HK-2 (cell line): ENCODE results near the gene ZCWPW2.
A peak's percentile ranks its signal among the peaks of the same experiment; 100 is the strongest.

Experiments
- DNase-seq: peaks from one replicate; pipeline ENCODE4 v3.0.0-alpha.2; 2018; ENCODE audit not compliant: unreplicated experiment

Gene ZCWPW2, protein sequence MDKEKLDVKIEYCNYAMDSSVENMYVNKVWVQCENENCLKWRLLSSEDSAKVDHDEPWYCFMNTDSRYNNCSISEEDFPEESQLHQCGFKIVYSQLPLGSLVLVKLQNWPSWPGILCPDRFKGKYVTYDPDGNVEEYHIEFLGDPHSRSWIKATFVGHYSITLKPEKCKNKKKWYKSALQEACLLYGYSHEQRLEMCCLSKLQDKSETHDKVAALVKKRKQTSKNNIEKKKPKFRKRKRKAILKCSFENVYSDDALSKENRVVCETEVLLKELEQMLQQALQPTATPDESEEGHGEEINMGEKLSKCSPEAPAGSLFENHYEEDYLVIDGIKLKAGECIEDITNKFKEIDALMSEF

DNA sequence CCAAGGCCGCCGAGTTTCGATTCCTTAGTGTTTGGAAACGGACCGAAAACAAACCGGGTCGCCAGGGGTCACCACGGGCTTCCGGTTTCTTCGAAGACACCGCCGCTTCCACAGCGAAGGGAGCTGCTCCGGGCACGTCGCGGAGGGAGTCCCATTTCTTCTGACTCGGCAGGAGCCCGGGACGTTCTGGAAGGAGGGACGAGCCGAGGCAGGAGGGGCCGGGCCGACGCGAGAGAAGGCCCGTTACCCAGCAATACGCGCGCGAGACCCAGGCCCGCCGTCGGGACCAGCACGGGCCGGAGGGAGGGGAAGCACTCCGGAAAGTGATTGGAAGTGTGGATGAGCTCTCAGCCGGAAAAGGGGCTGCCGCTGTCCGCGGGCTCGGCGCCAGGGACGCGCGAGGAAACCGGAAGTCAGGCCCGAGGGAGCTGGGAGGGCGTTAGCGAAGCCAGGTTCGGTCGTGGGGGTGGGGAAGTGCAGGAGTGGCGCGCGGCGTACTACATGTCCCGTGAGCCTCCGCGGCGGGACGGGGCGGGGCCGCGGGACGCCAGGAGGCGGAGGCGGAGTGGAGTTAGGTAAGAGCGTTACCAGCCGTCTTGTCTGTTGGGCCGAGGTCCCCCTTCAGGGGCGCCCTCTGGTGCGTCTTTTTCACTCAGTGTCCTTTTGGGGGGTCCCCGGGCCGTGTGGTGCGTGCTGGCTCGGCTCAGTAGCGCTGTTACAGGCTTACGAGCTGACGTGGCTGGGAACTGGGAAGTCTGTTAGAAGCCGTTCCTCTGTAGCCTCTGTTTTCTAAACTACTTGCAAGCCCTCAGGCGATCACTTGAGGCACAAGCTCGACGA, at the start of gene ZCWPW2, which contains the start of gene AZI2:
TSS of gene ZCWPW2 (plus strand) at position 93 of the 840 bp plus-strand sequence. CDS start 64,348 bp downstream, outside the sequence.
TSS of gene AZI2 (minus strand) at position 196 of the 840 bp plus-strand sequence. CDS start 8,207 bp downstream, outside the sequence.
- peak; percentile 93 for DNase-seq

DNA sequence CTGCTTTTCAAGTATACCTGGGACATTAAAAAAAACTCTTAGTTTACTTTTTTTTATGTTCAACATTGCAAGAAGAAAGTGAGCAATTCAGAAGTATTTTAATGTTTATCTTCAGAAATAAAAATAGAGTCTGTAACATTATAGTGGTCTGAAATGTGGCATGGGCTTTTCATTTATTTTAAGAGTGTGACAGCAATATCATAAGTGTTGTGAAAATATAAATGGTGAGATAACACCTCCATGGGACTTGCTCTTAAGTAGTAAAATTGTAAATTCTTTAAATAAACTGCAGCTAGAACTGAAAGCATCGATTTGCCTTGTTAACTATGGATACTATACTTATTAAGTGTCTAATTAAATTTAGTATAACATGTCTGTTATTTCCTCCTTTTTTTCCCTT, 48.8 kb upstream of the ZCWPW2 start:
- no peak for DNase-seq

DNA sequence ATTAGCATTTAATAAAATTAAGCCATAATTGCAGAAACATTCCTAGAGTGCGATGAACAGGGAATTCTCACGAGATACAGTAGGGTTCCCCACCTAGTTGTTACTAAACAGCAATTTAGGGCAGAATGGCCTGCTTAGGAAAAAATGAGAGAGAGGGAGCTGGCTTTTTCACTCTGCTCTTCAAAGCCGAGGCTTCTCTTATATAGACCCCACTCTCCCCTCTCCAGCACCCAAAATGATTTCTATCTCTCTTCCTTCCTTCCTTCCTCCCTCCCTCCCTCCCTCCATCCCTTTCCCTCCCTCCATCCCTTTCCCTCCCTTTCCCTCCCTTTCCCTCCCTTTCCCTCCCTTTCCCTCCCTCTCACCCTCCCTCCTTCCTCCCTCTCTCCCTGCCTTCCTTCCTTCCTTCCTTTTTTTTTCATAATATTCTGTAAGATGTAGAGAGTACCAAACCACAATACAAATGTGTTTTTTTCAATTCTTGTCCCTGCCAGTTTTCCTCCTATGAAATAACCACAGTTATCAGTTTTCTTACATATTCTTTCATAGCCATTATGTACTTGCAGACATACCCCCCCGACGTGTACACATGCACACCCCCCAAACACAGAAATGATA, 48.1 kb upstream of the ZCWPW2 start:
- DNase-seq: no peak

DNA sequence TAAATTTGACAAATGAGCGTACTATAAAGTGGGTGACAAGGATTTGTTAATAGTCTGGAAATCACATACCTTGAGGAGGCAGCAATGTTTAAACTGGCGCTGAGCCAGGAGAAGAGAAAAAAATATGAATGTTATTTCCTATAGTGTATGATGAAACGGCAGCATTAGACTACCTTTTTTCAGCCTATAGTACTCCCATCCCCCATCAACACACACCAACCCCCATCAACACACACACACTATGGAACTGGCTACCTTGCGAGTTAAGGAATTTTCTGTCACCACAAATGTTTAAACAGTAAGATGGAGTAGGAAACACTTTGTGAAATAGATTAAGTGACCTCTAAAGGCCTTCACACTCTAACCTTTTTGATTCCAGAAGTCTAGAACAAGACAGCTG, 46.8 kb upstream of the ZCWPW2 start:
- DNase-seq: no peak

DNA sequence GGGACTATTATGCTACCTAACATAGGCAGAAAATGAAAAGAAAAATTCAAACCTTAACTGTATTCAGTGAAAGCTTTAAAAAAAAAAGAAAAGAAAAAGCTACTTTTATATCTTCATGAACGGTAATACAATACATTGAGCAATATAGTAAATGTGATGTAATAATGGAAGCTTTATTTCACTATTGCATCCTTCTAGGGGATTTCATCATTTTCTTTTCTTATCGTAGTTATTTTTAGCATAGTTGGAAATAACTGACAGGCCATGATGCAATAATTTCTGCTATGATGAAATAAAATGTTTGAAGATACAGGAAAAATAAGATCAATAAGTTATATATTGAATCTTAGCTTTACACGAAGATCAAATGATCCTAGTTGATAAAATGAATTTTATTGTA, 40.3 kb upstream of the ZCWPW2 start:
- no peak for DNase-seq

DNA sequence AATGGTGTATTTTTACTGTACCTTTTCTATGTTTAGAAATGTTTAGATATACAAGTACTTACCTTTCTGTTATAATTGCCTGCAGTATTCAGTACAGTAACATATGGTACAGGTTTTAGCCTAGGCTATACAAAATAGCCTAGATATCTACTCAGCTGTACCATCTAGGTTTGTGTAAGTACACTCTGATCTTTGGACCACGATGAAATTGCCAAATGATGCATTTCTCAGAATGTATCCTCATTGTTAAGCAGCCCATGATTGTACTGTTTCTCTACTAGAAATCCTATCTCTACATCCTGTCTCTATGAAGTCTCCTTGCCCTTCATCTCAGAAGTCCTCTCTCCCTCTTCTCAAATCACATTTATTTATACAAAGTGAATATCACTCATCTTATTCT, 32.8 kb upstream of the ZCWPW2 start:
- DNase-seq: no peak

DNA sequence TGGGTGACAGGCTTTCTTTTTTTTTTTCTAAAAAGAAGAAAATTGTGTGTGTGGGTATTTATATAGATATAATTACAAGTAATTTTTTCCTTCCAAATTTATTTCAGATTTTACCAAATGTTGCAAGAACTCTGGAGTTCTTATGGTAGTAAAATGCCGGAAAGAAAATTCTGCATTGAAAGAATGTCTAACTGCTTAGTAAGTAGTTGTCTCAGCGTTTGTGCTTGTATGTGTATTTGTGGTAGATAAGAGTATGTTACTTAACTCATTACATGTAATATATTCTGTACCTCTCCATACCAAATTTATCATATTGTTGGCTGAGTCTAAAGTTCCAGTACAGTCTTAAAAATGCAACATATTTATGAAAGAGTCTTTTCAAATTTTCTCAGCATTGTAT, 32.3 kb upstream of the ZCWPW2 start:
- DNase-seq: no peak

DNA sequence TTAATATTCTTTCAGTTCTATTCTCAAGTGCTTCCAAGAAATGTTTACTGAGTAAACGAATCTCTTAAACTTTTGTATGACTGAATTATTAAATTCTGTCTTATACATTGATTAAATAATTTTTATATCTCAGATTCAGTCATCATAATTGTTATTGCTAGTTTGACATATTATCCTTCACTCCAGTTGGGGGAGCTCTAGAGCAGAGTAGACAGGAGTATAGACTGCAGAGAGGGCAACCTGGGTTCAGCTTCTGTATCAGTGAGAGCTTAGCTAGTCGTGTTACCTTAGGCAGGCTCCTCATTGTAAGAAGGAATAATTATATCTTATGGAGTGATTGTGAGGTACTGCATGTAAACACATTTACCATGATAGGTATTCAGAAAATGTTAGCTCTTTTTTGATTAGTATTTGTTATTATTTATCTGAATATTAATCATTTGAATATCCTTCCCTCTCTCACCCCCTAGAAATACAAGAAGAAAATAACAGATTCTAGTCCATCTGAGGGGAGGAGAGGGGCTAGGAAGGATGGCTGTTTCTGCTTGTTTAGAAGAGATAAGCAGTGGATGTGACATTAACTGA, 31.0 kb upstream of the ZCWPW2 start:
- DNase-seq: no peak

DNA sequence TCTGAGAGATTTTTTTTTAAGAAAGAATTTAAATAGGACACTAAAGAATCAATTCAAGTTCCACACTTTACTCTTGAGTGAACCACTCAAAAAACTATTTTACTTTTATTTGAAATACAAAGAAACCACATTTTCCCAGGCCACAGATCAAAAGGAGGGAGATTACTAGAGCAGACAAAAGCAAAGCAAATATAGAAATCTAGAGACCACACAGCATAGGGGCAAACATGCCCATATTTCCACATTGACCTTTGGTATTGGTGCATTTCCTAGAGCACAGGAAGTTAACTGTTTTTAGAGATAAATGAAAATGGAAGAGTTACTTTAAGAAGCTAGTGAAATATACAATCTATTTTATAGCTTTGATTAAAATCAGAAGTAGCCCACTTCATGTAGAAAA, 27.5 kb upstream of the ZCWPW2 start:
- DNase-seq: no peak

DNA sequence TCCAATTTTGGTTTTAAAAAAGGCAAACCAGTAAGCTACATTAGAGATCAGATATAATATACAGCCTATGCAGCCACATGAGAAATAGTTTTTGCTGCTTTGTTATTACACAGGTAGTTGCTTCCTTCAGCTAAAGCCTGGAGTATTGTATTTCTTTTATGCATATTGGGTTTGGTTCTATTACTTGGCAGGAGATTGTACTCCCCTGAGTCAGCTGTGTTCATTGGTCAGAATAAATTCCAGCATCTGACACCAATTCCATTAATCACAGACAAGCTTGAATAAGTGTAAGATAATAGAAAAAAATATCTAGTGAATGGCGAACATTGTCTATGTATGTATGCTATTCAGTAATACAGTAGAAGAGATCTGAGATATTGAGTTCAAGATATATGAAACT, 26.1 kb upstream of the ZCWPW2 start:
- DNase-seq: no peak

DNA sequence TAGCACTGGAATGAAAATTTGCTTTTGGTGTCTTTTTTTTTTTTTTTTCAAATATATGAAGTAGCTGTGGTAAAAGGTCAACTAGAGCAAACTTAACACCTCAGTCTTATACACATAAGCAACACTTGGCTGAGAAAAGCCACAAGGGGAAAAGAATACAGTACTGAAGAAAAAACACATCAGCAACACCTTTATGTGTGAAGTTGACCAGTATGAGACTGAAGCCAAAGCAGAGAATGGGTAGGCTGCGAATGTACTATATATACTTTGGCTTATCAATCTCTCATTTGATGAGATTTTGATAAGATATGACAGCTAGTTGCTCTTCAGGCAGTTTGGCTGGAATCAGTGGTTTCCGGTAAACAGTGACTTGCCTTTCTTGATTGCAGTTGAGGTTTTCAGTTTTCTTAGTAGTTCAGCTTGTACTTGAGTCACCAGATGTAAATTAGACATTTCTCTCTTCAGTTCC, 22.0 kb upstream of the ZCWPW2 start:
- no peak for DNase-seq

DNA sequence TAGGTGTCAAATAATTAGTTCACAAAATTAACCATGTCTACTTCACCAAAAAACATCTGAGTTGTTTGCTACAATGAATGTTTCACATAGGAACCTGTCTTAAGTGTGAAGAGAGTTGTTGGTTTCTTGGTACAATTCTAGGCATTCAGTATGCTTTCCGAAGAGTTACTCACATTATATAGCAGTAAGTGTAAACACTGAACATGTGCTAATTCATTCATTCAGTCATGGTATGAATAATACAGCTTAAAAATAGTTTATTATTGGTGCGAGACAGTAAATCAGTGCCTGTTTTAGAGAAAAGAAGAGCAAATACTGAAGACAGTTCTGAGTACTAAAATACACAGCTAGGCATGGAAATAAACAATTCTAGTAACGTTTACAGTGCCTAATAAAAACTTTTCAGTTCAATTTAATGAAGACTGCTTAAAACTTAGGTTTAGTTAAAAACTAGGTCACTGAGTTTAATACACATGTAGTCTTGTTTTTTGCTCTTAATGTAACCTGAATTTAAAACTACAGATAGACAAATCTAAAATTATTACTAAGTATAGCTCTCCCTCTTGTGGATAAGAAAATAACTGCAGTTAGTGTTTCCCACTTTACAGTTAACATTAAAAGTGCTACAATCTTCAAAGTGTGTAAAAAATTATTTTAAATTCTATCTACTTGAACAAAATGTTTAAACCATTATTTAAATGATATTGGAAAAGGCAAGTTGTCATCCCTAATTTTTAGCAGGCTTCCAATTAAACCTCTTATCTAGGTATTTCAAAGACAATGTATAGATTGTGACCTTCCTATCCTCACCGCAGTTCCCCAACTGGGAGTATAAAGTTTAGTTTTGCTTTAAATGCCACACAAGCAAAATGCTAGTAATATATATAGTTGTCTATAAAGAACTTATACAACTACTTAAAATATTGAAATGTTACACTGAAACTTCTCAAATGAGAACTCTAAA, 20.1 kb upstream of the ZCWPW2 start:
- no peak for DNase-seq

DNA sequence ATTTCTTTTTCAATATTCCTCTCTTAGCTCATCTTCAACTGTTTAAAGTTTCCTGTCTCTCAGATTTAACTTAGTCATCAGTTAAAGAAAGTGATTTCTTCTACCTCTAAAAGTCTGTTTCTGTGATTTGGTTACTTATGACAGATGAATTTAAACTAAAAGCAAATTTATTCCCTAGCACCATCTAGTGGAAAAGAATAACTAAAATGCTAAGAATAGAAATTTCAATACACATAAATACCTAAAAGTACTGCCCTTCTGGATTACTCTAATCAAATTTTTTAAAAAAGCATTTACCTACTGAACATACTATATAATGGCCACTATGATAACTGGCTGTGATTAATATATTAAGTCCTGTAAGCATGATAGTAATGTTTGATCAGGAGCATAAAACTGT, 14.0 kb upstream of the ZCWPW2 start:
- no peak for DNase-seq

DNA sequence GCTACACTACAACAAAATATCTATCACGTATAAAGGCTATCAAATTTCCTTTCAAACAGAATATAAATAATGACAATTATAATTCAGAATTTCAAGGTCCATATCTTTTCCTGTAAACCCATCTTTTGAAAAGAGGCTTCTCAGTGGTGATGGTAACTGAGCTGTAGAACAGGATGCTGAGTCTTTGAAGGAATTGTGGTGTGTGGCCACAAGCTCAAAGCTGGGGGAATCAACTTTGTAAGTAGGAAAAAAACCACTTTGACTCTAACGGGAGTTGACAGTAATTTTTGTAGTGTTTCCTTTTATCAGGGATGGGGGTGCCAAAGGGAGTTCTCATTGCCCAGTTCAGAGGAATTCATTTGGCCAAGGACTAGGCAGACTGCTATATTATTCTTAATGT, 13.3 kb upstream of the ZCWPW2 start:
- no peak for DNase-seq

DNA sequence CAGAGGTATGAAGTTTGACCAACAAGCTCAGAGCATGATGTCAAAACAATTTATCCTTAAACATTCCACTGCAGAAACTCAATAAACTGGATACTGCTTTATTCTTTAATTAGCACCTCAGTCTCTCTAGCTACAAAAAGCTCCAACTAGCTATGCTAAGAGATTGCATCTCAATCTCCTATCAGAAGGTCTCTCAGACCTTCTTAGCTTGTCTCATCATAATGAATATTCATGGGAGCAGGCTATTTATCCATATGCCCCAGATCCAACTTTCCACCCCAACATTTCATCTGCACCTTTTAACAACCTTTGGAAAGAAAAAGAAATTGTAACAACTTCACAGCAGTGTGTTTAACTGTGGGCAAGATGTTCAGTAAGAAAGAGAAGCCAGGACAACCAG, 11.3 kb upstream of the ZCWPW2 start:
- DNase-seq: no peak

DNA sequence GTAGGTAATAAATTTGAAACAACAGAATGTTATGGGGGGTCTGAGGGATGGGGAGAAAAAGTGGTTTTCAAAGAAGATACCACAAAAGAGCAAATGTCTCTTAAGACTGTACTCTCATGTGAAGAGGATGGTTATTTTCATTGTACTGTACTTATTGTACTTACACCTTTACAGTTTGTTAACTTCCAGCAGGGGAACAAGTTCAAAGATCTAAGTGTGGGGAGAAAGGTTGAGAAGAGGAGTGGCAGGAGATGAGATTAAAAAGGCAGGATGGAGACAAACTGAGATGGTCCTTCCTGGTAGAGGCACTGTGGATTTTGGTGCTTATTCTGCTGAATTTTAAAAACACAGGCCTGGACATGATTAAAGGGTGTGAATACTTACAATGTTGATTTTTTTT, 5.4 kb upstream of the ZCWPW2 start:
- no peak for DNase-seq

DNA sequence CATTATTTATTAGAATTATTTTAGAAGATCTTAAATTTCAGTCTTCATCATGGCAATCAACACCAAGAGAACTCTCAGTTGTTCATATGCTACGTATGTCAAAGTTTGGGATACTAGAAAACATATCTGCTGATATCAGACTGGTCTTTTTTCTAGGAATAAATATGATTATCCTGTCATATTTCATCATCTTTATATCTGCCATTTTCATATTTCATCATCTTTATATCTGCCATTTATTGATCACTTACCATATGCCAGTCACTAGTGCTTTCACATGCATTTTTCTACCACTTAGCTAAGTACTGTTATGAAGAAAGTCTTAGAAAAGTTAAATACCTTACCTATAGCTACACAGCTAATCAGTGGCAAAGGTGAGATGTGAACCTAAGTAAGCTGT, 2.8 kb upstream of the ZCWPW2 start:
- no peak for DNase-seq

DNA sequence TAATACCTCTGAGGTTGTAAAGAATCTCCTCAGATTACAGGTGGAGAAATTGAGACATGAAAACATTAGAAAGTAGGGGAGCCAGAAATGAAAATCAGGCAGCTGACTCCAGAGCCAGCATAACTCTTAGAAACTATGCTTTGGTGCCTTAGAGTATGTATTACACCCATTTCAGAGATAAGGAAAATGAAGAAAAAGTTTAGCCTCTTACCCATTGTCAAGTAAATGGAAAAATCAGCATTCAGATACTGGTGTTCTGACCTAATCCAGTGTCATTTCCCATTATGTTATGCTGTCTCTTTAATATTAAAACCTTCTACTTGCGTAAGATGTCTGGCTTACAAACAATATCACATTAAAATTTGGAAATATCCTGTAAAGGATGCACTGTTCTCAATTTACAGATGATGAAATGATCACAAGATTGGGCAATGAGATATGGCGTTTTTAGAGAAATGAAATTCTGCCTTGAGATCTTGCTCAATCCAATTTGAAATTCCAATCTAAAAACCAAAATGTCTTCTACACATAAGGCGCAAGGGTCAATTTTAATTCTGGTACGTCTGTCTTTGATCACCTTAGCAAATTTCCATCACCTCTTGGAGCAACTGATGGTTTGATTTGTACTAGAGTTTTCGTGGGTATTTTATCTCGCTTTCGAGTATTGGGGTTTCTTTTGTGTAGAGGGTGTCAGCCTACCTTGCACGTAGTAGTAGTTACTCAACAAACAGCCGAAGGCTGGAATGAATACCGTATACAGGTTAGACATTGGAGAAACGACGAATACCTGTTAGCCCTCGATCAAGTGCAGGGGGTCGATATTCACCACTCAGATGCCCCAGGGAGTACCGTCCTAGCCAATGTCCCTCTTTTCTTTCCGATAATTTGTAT, 902 bp upstream of the ZCWPW2 start:
- DNase-seq: no peak

DNA sequence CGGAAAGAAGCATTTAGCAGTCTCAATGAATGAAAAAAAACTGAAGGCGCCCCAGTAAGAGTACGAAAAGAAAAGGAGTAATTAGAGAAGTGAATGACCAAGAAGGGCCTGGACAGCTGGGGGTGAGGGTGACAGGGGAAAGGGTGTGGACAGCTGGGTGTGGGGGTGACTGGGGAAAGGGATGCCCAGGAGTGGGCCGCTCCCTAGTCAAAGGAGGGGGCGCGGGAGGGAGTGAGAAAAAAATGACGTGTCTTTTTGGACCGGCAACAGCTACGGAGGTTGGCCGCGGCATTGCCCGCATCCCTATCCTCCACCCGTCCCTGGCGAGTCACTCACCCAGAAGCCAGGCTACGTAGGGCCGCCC, 274 bp upstream of the ZCWPW2 start:
- DNase-seq: no peak

DNA sequence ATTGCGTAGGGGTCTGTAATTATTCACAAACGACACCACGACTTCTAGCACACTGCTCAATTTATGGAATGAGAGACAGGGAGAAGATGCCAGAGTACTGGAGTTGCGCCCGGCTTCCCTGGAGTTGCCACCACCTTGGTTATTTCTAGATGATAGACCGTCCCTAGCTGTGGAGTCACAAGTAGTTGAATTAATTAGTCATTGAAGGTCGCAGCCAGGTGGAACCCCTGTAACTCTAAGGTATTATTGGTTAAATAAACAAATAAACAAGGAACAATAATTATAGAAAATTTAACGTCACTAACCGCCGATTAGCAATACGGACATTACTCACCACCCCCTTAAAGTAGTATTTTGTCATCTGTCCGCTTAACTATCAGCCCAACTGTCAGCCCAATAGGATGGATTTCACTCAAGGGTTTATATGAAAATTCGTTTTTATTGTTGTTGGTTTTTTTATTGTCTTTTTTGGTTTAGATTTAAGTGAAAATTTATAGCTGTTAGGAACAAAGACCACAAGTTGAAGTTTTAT, 1.0 kb downstream of the ZCWPW2 start:
- no peak for DNase-seq
